ENCODE data around the gene DNER. TPM values are rescaled to one million over a fixed set of nuclear protein-coding genes. Genes with fewer than 3 reads are reported as not detected.

Gene DNER
- total RNA-seq, 1 experiment from 2014 or later, result 3.7 TPM

DNA sequence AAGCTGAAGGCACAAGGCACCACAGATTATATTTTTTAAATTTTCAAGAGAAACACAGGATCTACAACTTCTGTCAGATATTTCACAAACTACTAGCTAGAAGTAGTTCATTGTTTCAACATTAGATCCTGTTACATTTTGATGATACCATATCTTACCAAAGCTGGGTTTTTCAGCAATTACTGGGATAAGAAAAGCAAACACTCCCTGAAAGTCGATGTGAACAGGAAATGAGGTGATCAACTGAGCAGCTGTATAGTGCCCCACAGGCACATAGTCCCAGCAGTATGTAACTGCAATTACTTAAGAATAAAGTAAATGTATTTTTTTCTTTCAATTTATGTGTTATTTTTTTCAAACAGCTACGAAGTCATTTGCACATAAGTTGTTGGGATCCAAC lies 103.5 kb downstream of the DNER start:
- H3K27me3 Mint-ChIP-seq (ENCODE audit: low read depth), result no peaks in the 10 kb centered on the region
- ChIA-PET POLR2A (no interaction called here), CTCF (no interaction called here)
- H3K4me1 Mint-ChIP-seq, result no peaks in the 10 kb centered on the region
- H3K9me3 Mint-ChIP-seq, result no peaks in the 10 kb centered on the region
- ATAC-seq (no peak), DNase-seq (ENCODE audit: low spot score) (no peak)
- TF ChIP-seq, protein P1, sequence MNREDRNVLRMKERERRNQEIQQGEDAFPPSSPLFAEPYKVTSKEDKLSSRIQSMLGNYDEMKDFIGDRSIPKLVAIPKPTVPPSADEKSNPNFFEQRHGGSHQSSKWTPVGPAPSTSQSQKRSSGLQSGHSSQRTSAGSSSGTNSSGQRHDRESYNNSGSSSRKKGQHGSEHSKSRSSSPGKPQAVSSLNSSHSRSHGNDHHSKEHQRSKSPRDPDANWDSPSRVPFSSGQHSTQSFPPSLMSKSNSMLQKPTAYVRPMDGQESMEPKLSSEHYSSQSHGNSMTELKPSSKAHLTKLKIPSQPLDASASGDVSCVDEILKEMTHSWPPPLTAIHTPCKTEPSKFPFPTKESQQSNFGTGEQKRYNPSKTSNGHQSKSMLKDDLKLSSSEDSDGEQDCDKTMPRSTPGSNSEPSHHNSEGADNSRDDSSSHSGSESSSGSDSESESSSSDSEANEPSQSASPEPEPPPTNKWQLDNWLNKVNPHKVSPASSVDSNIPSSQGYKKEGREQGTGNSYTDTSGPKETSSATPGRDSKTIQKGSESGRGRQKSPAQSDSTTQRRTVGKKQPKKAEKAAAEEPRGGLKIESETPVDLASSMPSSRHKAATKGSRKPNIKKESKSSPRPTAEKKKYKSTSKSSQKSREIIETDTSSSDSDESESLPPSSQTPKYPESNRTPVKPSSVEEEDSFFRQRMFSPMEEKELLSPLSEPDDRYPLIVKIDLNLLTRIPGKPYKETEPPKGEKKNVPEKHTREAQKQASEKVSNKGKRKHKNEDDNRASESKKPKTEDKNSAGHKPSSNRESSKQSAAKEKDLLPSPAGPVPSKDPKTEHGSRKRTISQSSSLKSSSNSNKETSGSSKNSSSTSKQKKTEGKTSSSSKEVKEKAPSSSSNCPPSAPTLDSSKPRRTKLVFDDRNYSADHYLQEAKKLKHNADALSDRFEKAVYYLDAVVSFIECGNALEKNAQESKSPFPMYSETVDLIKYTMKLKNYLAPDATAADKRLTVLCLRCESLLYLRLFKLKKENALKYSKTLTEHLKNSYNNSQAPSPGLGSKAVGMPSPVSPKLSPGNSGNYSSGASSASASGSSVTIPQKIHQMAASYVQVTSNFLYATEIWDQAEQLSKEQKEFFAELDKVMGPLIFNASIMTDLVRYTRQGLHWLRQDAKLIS (CRISPR knock-in tag; IDR thresholded peaks at IDR 0.05; ENCODE audit: borderline replicate concordance), result no peak
- TF ChIP-seq FOXP1 (CRISPR knock-in tag; IDR thresholded peaks at IDR 0.05; ENCODE audit: borderline replicate concordance) (no peak), RELA (CRISPR knock-in tag; IDR thresholded peaks at IDR 0.05; ENCODE audit: borderline replicate concordance) (no peak)
- TF ChIP-seq, protein P2, sequence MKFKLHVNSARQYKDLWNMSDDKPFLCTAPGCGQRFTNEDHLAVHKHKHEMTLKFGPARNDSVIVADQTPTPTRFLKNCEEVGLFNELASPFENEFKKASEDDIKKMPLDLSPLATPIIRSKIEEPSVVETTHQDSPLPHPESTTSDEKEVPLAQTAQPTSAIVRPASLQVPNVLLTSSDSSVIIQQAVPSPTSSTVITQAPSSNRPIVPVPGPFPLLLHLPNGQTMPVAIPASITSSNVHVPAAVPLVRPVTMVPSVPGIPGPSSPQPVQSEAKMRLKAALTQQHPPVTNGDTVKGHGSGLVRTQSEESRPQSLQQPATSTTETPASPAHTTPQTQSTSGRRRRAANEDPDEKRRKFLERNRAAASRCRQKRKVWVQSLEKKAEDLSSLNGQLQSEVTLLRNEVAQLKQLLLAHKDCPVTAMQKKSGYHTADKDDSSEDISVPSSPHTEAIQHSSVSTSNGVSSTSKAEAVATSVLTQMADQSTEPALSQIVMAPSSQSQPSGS (CRISPR knock-in tag; IDR thresholded peaks at IDR 0.05; ENCODE audit: borderline replicate concordance, low read depth), result no peak
- TF ChIP-seq, protein P3, sequence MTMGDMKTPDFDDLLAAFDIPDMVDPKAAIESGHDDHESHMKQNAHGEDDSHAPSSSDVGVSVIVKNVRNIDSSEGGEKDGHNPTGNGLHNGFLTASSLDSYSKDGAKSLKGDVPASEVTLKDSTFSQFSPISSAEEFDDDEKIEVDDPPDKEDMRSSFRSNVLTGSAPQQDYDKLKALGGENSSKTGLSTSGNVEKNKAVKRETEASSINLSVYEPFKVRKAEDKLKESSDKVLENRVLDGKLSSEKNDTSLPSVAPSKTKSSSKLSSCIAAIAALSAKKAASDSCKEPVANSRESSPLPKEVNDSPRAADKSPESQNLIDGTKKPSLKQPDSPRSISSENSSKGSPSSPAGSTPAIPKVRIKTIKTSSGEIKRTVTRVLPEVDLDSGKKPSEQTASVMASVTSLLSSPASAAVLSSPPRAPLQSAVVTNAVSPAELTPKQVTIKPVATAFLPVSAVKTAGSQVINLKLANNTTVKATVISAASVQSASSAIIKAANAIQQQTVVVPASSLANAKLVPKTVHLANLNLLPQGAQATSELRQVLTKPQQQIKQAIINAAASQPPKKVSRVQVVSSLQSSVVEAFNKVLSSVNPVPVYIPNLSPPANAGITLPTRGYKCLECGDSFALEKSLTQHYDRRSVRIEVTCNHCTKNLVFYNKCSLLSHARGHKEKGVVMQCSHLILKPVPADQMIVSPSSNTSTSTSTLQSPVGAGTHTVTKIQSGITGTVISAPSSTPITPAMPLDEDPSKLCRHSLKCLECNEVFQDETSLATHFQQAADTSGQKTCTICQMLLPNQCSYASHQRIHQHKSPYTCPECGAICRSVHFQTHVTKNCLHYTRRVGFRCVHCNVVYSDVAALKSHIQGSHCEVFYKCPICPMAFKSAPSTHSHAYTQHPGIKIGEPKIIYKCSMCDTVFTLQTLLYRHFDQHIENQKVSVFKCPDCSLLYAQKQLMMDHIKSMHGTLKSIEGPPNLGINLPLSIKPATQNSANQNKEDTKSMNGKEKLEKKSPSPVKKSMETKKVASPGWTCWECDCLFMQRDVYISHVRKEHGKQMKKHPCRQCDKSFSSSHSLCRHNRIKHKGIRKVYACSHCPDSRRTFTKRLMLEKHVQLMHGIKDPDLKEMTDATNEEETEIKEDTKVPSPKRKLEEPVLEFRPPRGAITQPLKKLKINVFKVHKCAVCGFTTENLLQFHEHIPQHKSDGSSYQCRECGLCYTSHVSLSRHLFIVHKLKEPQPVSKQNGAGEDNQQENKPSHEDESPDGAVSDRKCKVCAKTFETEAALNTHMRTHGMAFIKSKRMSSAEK (CRISPR knock-in tag; IDR thresholded peaks at IDR 0.05; ENCODE audit: borderline replicate concordance), result no peak
- no peak overlapping the region for H3K27ac Mint-ChIP-seq
- no peak overlapping the region for H3K4me3 Mint-ChIP-seq
- no peaks in the 10 kb centered on the region for H3K36me3 Mint-ChIP-seq

DNA sequence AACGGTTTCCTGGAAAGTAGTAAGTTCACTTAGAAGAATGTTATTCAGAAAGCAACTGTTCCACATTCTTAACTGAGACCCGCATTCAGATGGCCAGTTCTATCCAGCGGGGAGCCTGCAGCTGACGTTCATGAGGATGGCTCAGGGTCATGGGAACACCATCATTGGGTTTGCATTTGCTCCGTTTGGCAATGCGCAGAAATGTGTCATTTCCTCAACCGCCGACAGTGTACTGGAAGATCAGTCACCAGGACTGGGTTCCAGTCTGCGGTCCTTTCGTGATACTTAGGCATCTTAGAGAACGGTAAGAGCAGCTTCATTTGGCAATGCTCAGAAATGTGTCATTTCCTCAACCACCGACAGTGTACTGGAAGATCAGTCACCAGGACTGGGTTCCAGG lies 104.0 kb downstream of the DNER start:
- CTCF ChIA-PET, result no interaction called here
- Mint-ChIP-seq H3K4me1 (0 out of 2 replicates have a peak, but pooled peaks cover 4% of the 10 kb centered on the region), H3K27ac (no peak overlapping the region), H3K9me3 (no peaks in the 10 kb centered on the region), H3K4me3 (no peak overlapping the region), H3K36me3 (no peaks in the 10 kb centered on the region), H3K27me3 (ENCODE audit: low read depth) (no peaks in the 10 kb centered on the region)
- DNase-seq (ENCODE audit: low spot score) (no peak), ATAC-seq (no peak)
- POLR2A ChIA-PET, result no interaction called here
- TF ChIP-seq, protein P4, sequence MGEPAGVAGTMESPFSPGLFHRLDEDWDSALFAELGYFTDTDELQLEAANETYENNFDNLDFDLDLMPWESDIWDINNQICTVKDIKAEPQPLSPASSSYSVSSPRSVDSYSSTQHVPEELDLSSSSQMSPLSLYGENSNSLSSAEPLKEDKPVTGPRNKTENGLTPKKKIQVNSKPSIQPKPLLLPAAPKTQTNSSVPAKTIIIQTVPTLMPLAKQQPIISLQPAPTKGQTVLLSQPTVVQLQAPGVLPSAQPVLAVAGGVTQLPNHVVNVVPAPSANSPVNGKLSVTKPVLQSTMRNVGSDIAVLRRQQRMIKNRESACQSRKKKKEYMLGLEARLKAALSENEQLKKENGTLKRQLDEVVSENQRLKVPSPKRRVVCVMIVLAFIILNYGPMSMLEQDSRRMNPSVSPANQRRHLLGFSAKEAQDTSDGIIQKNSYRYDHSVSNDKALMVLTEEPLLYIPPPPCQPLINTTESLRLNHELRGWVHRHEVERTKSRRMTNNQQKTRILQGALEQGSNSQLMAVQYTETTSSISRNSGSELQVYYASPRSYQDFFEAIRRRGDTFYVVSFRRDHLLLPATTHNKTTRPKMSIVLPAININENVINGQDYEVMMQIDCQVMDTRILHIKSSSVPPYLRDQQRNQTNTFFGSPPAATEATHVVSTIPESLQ (CRISPR knock-in tag; IDR thresholded peaks at IDR 0.05), result no peak
- no peak for TF ChIP-seq CBFB (CRISPR knock-in tag; IDR thresholded peaks at IDR 0.05; ENCODE audit: low read depth)
- no peak for TF ChIP-seq NR2C2 (CRISPR knock-in tag; IDR thresholded peaks at IDR 0.05)
- TF ChIP-seq, protein P5, sequence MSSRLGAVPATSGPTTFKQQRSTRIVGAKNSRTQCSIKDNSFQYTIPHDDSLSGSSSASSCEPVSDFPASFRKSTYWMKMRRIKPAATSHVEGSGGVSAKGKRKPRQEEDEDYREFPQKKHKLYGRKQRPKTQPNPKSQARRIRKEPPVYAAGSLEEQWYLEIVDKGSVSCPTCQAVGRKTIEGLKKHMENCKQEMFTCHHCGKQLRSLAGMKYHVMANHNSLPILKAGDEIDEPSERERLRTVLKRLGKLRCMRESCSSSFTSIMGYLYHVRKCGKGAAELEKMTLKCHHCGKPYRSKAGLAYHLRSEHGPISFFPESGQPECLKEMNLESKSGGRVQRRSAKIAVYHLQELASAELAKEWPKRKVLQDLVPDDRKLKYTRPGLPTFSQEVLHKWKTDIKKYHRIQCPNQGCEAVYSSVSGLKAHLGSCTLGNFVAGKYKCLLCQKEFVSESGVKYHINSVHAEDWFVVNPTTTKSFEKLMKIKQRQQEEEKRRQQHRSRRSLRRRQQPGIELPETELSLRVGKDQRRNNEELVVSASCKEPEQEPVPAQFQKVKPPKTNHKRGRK (CRISPR knock-in tag; IDR thresholded peaks at IDR 0.05; ENCODE audit: borderline replicate concordance), result no peak

Data from WTC11 (cell line).